A673 (cell line): Measurements from ENCODE around the gene ATG4A. TPM values are rescaled to one million over a fixed set of nuclear protein-coding genes. Genes with fewer than 3 reads are reported as not detected.

Experiments used
- BruUV-seq: library from RNA; stranded (reverse); fragments of 400-500 nt; replicated peaks from 2 replicates; lab custom pipeline; 2021; lab: Mats Ljungman, UMichigan
- CTCF ChIA-PET: fragments of 300-600 bp; sonication (Branson Sonifier 250); formaldehyde crosslinking; loops from one replicate; lab custom pipeline; 2022; ENCODE audit warnings: antibody characterized with exemption; lab: Charles Lee
- POLR2A ChIA-PET: fragments of 300-600 bp; sonication (Branson Sonifier 250); formaldehyde crosslinking; loops from one replicate; lab custom pipeline; 2022; ENCODE audit warnings: antibody characterized with exemption; ENCODE audit not compliant: low non-redundant PET; lab: Charles Lee
- DNase-seq: peaks from one replicate; pipeline ENCODE4 v3.0.0-alpha.2; 2015; ENCODE audit warnings: low spot score
- H3K27ac ChIP-seq: fragments of 200-600 bp; sonication (generic); 2 replicates; pipeline ENCODE4 v1.5.1; 2016; ENCODE audit warnings: mixed run types, low read depth, mild to moderate bottlenecking, mixed read lengths, antibody characterized with exemption, low read length; ENCODE audit not compliant: poor library complexity, severe bottlenecking
- H3K27me3 ChIP-seq: fragments of 200-600 bp; sonication (generic); replicated peaks from 2 replicates; pipeline ENCODE4 v1.6.1; 2017; ENCODE audit warnings: mixed run types, low read depth, mild to moderate bottlenecking, mixed read lengths, antibody characterized with exemption, low read length; ENCODE audit not compliant: insufficient read depth, poor library complexity
- H3K36me3 ChIP-seq: fragments of 200-600 bp; sonication (generic); 2 replicates; pipeline ENCODE4 v1.6.1; 2016; ENCODE audit warnings: mixed run types, mild to moderate bottlenecking, mixed read lengths, antibody characterized with exemption, low read length; ENCODE audit not compliant: insufficient read depth, poor library complexity, severe bottlenecking
- H3K4me1 ChIP-seq: fragments of 200-600 bp; sonication (generic); 2 replicates; pipeline ENCODE4 v1.6.1; 2017; ENCODE audit warnings: mixed run types, mild to moderate bottlenecking, mixed read lengths, antibody characterized with exemption, low read length; ENCODE audit not compliant: insufficient read depth, poor library complexity, severe bottlenecking
- H3K4me3 ChIP-seq: fragments of 200-600 bp; sonication (generic); 2 replicates; pipeline ENCODE4 v1.5.1; 2016; ENCODE audit warnings: low read depth, mixed run types, mild to moderate bottlenecking, mixed read lengths, low read length; ENCODE audit not compliant: poor library complexity, severe bottlenecking
- H3K9me3 ChIP-seq: fragments of 200-600 bp; sonication (generic); 2 replicates; pipeline ENCODE4 v1.6.1; 2016; ENCODE audit warnings: mixed run types, low read depth, mild to moderate bottlenecking, mixed read lengths, antibody characterized with exemption, low read length; ENCODE audit not compliant: poor library complexity, severe bottlenecking
- EZH2 ChIP-seq: fragments of 200-600 bp; sonication (generic); IDR thresholded peaks from 2 replicates; pipeline ENCODE4 v1.6.1; 2017; ENCODE audit warnings: borderline replicate concordance, low read depth, mild to moderate bottlenecking, mixed read lengths, antibody characterized with exemption, low read length; ENCODE audit not compliant: poor library complexity, severe bottlenecking
- intact Hi-C: fragments of 100-400 bp; cut with micrococcal nuclease; formaldehyde crosslinking; loops from one replicate; pipeline ENCODE4 v1.10.0; 2022; ENCODE audit not compliant: unreplicated experiment
- total RNA-seq: library from RNA; stranded (reverse); gene quantifications from 2 replicates; pipeline ENCODE4 v1.2.3, GENCODE V29; 2021
- TF ChIP-seq, protein P1 (sequence below): fragments of 300-800, 200-600 bp; sonication (generic); conservative IDR thresholded peaks from 2 replicates; pipeline ENCODE4 v1.5.1; 2017; ENCODE audit warnings: low read depth, mild to moderate bottlenecking, antibody characterized with exemption, low read length, moderate library complexity, mixed read lengths

Gene ATG4A
- total RNA-seq, 1 experiment from 2014 or later: 4.8 TPM

- POLR2A ChIA-PET: no interaction called here
- Histone ChIP-seq H3K9me3 (no peaks in the 10 kb centered on the region), H3K4me1 (no peaks in the 10 kb centered on the region), H3K27ac (no peak overlapping the region), H3K4me3 (no peak overlapping the region), H3K36me3 (no peaks in the 10 kb centered on the region), H3K27me3 (peaks cover 25% of the 10 kb centered on the region)
- no peak for DNase-seq
- CTCF ChIA-PET: no interaction called here
- intact Hi-C loops: no loop called here
- no TSS peak for BruUV-seq
- no peak for TF ChIP-seq EZH2
- TF ChIP-seq, protein P1, sequence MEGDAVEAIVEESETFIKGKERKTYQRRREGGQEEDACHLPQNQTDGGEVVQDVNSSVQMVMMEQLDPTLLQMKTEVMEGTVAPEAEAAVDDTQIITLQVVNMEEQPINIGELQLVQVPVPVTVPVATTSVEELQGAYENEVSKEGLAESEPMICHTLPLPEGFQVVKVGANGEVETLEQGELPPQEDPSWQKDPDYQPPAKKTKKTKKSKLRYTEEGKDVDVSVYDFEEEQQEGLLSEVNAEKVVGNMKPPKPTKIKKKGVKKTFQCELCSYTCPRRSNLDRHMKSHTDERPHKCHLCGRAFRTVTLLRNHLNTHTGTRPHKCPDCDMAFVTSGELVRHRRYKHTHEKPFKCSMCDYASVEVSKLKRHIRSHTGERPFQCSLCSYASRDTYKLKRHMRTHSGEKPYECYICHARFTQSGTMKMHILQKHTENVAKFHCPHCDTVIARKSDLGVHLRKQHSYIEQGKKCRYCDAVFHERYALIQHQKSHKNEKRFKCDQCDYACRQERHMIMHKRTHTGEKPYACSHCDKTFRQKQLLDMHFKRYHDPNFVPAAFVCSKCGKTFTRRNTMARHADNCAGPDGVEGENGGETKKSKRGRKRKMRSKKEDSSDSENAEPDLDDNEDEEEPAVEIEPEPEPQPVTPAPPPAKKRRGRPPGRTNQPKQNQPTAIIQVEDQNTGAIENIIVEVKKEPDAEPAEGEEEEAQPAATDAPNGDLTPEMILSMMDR: no peak
These were observed 20.0 kb upstream of the ATG4A start for GRCh38 chrX:108071578-108071977.

DNA sequence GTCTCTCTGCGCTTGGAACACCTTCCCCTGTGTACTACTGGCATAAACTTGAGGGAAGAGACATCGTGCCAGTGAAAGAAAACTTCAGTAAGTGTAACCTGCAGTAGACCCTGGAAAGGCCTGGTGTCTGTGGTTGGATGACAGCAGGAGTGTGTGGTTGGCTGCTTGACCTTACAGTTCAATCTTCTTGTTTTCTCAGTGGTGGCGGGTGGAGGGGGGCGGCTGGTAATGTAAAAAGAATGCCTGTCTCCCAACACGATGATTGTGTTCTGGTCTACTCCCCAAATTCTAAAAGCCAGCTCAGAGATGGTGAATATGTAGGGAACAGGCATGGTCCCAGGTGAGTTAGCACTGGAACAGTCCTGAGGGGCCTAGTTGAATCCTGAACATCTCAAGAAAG lies 18.8 kb upstream of the ATG4A start:
- Histone ChIP-seq H3K27me3 (peaks cover 21% of the 10 kb centered on the region), H3K9me3 (no peaks in the 10 kb centered on the region), H3K4me3 (no peak overlapping the region), H3K27ac (no peak overlapping the region), H3K4me1 (no peaks in the 10 kb centered on the region), H3K36me3 (no peaks in the 10 kb centered on the region)
- ChIA-PET POLR2A (no interaction called here), CTCF (no interaction called here)
- no TSS peak for BruUV-seq
- intact Hi-C loops: no loop called here
- no peak for DNase-seq
- TF ChIP-seq, protein P1: no peak
- TF ChIP-seq EZH2: no peak

- peaks cover 4% of the 10 kb centered on the region for H3K27me3 ChIP-seq
- H3K36me3 ChIP-seq: peaks cover 10% of the 10 kb centered on the region
- ChIA-PET POLR2A (no interaction called here), CTCF (no interaction called here)
- intact Hi-C loops: no loop called here
- no peaks in the 10 kb centered on the region for H3K4me1 ChIP-seq
- no TSS peak for BruUV-seq
- no peak overlapping the region for H3K4me3 ChIP-seq
- TF ChIP-seq, protein P1: no peak
- no peak for TF ChIP-seq EZH2
- no peaks in the 10 kb centered on the region for H3K9me3 ChIP-seq
- no peak overlapping the region for H3K27ac ChIP-seq
- DNase-seq: no peak
These were observed 10.5 kb upstream of the ATG4A start for GRCh38 chrX:108081110-108081509.
